Mucosa of descending colon (tissue), 3 donors: ENCODE measurements around the gene FAM107B. TPM values are rescaled to one million over a fixed set of nuclear protein-coding genes. Genes with fewer than 3 reads are reported as not detected.

Source experiments
- ATAC-seq: fragments of 200-7000 bp; cut with Tn5 transposase; one replicate; pipeline ENCODE4 v1.9.1; 2020; ENCODE audit warnings: mild to moderate bottlenecking, moderate library complexity
- DNase-seq, 3 donors: peaks; one replicate each; pipeline ENCODE4 v3.0.0-alpha.2; 2020
- H3K36me3 ChIP-seq: fragments of 200-600 bp; one replicate; pipeline ENCODE4 v1.8.0; 2021; ENCODE audit warnings: low read depth, mild to moderate bottlenecking
- H3K4me1 ChIP-seq: fragments of 200-600 bp; one replicate; pipeline ENCODE4 v1.8.0; 2021; ENCODE audit warnings: low read depth, mild to moderate bottlenecking
- H3K4me3 ChIP-seq: fragments of 200-600 bp; one replicate; pipeline ENCODE4 v1.8.0; 2021; ENCODE audit warnings: mild to moderate bottlenecking
- H3K9me3 ChIP-seq: fragments of 200-600 bp; one replicate; pipeline ENCODE4 v1.8.0; 2021; ENCODE audit warnings: mild to moderate bottlenecking
- CTCF ChIP-seq: fragments of 200-600 bp; IDR thresholded peaks from one replicate; pipeline ENCODE4 v1.8.0; 2022; ENCODE audit warnings: antibody characterized with exemption, mild to moderate bottlenecking
- intact Hi-C, 2 donors: fragments of 100-400 bp; cut with DNase I in 1 of 2; cut with micrococcal nuclease in 1 of 2; formaldehyde crosslinking; loops; one replicate each; pipeline versions ENCODE4 v1.11.0 to v1.11.1; 2022; cut with DNase I, micrococcal nuclease
- total RNA-seq, 3 donors: library from RNA; stranded (reverse); fragmentation: NEBNext Ultra II Directional in 2 of 3; extraction: Animal tissue kit (Norgen Biotek cat#: 25700) in 2 of 3; gene quantifications; one replicate each; pipeline versions ENCODE4 v1.2.1 to v1.2.4, GENCODE V29; 2021 to 2023
- donor health status: DM: no; HTN: no; CAD: no; lungs with moderate emphysema.
- donor health status: DM: no; HTN: no; CAD: no.
- donor health status: DM: no; HTN: yes; CAD: no.

Gene FAM107B
- total RNA-seq, 3 donors from 2014 or later = 45.6 to 77.7 (median 76.9) TPM

GRCh38 chr10:14667280-14667679 lies 107.4 kb downstream of the FAM107B start:
- no peaks in the 10 kb centered on the region for H3K9me3 ChIP-seq
- ATAC-seq (no peak), DNase-seq (no peak)
- H3K36me3 ChIP-seq = no peaks in the 10 kb centered on the region
- H3K4me1 ChIP-seq = peaks cover 20% of the 10 kb centered on the region
- H3K4me3 ChIP-seq = no peak overlapping the region
- intact Hi-C loops = no loop called here
- no peak for TF ChIP-seq CTCF

- DNase-seq = no peak
- no peaks in the 10 kb centered on the region for H3K9me3 ChIP-seq
- no peaks in the 10 kb centered on the region for H3K36me3 ChIP-seq
- ATAC-seq = no peak
- no peak for TF ChIP-seq CTCF
- H3K4me1 ChIP-seq = peaks cover 20% of the 10 kb centered on the region
- intact Hi-C loops = no loop called here
- no peak overlapping the region for H3K4me3 ChIP-seq
Measured at GRCh38 chr10:14665865-14666857, 108.5 kb downstream of the FAM107B start.

GRCh38 chr10:14665304-14665703 lies 109.4 kb downstream of the FAM107B start:
- TF ChIP-seq CTCF = no peak
- intact Hi-C loops = no loop called here
- H3K4me1 ChIP-seq = peaks cover 15% of the 10 kb centered on the region
- H3K4me3 ChIP-seq = no peak overlapping the region
- H3K9me3 ChIP-seq = no peaks in the 10 kb centered on the region
- H3K36me3 ChIP-seq = no peaks in the 10 kb centered on the region
- peak in 1 of 3 donors; percentile 33 for DNase-seq
- ATAC-seq = peak; percentile 76

GRCh38 chr10:14664345-14664744 lies 110.4 kb downstream of the FAM107B start:
- TF ChIP-seq CTCF = no peak
- no peak overlapping the region for H3K4me3 ChIP-seq
- ATAC-seq (peak; percentile 57), DNase-seq (no peak)
- H3K36me3 ChIP-seq = no peaks in the 10 kb centered on the region
- intact Hi-C loops = no loop called here
- H3K4me1 ChIP-seq = peaks cover 5% of the 10 kb centered on the region
- H3K9me3 ChIP-seq = no peaks in the 10 kb centered on the region

GRCh38 chr10:14661818-14662217 lies 112.9 kb downstream of the FAM107B start:
- Histone ChIP-seq H3K36me3 (no peaks in the 10 kb centered on the region), H3K9me3 (no peaks in the 10 kb centered on the region), H3K4me3 (no peak overlapping the region), H3K4me1 (peaks cover 4% of the 10 kb centered on the region)
- DNase-seq = no peak
- no peak for TF ChIP-seq CTCF
- no peak for ATAC-seq
- intact Hi-C loops = no loop called here
